ENCODE measurements around the gene PIGBOS1.
"Not testable (repeated sequence)": the region's sequence is repeated elsewhere in the genome, so short reads cannot be mapped to it uniquely, and the experiment has no call there.

The PIGBOS1 gene

DNA sequence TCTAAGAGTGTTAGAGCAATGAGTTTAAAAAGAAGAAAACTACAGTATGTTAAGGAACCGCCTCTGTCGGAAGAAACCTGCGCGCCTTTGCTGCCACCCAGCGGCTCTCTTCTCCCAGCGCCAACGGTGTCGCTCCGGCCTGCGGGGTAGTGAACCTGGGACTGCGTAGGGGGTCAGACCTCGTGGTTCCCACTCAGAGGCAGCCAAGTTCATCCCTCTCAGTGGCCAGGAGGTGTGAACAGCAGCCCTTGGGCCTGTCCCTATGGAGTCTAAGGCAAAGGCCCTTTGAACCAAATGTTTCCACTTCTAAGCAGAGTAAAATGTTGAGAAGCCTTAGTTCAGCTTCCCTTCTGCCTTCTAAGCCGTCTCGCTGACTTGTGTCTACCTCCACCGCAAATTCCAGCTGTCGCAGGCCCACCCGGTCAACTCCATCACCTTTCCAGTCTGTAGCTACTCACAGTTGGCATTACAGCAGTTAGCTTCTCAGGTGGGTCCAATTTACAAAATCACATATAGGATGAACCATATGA, 28.3 kb downstream of the PIGBOS1 start:
- peak; percentile 83 for DNase-seq

DNA sequence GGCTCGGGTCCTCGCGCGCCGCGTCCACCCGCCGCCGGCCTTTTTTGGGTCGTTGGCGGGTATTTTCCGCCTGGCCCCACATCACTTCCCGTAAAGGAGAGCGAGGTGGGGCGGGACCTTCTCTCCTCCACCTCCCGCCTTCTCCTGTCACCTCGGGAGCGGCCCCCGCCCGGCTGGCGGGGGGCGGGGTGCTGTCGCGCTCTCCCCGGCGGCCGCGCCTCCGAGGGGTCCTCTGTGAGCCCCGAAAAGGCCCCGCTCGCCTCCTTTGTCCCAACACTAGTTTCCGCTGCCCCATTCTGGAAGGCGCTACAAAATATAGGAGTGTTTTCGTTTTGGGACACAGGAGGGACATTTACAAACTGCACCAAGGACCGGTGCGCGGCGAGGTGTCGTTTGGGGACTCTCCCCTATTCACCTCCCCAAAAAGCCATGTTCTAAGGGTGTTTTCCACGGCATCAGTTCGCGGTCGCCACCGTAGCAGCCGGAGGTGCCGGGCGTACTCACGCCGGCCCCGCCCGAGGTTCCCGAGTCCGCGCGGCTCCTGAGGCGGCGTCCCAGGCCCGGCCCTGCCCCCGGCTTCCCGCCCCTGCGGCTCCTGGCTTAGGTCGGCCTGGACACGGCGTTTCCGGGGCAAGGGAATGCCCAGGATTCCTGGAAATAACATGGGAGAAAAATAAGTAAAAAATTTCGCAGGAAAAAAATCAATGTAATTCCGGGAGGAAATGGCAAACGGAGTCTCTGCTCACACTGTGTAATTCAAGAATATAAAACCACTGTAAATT, 29.0 kb downstream of the PIGBOS1 start, which contains the start of gene RAB27A:
RAB27A (minus strand) TSS at position 68 of the 782 bp plus-strand sequence. CDS start 54,879 bp downstream, outside the sequence.
- DNase-seq: peak; percentile 84

DNA sequence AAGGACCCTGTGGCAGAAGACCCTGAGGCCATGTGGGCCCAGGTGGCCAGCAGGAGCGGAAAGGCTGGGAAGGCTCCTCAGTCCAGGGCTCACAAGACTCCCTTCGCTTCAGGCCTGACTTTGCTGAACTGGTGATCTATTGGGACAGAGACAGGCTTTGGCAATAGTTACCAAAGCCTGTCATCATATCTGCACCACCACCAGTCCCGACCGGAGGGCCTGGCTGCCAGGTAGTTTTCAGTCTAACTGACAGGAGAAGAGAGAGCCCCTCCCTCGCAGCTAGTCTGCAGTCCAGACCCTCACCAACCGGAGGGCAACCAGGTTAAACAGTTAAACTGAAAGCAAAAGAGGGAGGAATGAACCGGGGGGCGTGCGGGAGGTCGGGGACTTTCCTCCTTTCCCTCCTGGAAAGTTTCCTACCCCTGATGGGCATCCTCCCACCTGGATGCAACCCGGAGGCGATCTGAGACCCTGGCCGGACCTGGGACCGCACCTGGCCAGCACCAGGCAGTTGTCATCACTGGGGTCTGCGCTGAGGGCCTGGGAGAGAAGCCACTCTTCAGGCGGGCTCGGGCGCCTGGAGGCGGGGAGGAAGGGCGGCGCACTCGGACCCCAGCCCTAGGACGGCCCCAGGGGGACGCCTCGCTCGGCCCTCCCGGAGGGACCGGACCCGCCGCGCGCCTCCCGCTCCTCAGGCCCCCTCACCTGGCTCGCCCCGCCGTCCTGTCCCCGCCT, 29.7 kb downstream of the PIGBOS1 start:
- peak; percentile 37 for DNase-seq

DNA sequence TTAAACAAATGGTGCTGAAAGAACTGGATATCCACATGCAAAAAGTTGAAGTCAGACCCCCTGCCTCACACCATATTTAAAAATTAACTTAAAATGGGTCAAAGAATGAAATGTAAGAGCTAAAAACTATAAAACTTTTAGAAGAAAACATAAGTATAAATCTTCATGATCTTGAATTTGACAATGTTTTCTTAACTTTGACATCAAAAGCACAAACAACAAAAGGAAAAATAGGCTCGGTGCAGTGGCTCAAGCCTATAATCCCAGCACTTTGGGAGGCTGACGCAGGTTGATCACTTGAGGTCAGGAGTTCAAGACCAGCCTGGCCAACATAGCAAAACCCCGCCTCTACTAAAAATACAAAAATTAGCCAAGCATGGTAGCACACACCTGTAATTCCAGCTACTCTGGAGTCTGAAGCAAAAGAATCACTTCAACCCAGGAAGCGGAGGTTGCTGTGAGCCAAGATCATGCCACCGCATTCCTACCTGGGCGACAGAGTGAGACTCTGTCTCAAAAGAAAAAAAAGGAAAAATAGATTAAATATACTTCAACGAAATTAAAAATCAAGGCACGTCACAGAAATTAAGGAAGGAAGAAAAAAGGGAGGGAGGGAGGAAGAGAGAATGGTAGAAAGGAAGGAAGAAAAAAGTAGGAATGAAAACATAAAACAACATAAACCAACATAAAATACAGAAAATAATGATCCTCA, 30.8 kb downstream of the PIGBOS1 start:
- DNase-seq: no peak

DNA sequence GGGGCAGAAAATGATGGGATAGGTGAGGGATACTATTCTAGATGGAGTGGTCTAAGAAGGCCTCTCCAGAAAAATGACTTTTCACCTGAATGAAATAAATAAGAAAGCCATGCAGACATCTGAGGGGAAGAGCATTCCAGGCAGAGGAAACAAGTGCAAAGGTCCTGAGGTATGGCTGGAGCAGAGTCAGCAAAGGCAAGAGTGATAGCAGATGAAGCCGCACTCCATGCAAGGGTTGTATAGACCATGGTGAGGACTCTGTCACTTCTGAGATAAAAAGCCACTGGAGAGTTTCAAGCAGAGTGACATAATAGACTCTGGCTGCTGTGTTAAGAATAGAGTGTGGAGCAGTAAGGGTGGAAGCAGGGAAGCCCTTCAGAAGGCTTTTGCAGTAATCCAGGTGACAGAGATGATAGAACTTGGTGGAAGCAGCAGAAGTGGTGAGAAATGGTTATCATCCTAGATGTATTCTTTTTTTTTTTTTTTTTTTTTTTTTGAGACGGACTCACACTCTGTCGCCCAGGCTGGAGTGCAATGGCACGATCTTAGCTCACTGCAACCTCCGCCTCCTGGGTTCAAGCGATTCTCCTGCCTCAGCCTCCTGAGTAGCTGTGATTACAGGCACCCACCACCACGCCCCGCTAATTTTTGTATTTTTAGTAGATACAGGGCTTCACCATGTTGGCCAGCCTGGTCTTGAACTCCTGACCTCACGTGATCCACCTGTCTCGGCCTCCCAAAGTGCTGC, 32.3 kb downstream of the PIGBOS1 start:
- not testable (repeated sequence) for DNase-seq

DNA sequence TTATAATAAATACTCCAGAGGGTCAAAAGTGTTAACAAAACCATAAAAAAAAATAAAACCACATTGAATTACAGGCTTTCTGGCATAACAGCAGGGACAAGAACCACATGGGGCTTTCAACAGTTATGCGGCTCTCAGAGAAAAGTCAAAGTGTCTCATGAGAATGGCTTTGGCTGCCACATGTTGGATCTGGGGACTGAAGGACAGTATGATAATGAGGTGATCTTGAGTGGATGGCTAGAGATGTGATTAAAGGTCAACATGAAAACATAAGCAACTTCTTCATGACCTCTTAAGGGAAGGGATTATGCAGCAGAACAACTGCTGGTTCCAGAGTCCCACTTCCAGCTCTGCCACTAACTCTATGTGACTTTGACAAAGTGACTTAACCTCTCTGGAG, 34.5 kb downstream of the PIGBOS1 start:
- DNase-seq: no peak

DNA sequence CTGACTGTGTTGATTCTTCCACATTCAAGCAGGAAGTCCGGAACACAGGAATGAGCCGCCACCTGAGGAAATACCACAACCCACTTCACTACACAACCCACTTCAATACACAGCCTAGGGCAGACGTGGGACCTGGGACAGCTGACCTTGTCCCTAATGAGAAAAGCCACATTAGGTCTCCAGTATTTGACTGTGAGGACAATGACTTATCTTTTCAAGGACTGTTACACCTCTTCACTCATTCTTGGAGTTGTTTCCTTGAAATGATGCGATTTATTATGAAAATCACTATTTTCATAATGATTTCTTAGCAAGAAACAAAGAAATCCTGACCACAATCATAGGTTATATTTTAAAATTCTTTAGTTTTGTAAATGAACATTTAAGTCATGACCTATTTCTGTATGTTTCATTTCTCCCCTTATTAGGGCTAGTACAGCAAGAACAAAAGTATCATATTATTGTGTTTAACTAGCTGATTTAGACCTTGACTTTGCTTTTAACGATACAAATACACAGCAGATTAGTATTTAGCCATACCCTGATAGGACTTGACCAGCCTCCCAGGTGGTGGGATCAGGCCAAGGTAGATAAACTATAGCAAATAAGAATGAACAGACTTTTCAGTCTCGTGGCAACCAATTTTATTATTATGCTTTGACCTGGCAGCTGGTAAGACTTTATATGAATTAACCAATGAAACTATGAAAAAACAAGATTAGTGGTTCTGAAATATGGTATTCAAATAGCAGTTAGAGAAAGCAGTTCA, 35.4 kb downstream of the PIGBOS1 start:
- no peak for DNase-seq

DNA sequence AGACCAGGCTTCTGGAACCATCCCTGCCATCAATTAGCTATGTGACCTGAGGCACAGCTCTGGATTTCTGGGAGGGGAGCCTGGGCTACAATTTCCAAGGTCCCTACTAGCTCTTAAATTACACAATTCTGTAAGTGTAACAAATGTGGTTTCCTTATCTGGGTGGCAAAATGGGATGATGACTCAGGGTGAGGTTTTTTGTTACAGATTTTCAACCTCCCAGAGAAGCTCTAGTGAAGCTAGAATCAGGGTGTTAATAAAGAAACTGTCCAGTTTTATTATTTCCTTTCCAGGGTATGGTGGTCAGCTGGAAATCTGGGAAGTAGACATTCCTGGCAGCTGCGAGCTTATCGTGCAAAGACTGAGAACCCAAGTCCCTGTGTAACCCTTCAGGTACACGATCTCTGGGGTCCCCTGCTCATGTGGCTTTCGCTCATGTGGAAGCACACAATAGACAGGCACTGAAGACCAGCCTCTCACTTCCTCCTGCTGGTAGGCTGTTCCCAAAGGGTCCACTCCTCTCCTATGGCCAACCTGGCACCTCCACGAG, 36.6 kb downstream of the PIGBOS1 start:
- peak; percentile 11 for DNase-seq

DNA sequence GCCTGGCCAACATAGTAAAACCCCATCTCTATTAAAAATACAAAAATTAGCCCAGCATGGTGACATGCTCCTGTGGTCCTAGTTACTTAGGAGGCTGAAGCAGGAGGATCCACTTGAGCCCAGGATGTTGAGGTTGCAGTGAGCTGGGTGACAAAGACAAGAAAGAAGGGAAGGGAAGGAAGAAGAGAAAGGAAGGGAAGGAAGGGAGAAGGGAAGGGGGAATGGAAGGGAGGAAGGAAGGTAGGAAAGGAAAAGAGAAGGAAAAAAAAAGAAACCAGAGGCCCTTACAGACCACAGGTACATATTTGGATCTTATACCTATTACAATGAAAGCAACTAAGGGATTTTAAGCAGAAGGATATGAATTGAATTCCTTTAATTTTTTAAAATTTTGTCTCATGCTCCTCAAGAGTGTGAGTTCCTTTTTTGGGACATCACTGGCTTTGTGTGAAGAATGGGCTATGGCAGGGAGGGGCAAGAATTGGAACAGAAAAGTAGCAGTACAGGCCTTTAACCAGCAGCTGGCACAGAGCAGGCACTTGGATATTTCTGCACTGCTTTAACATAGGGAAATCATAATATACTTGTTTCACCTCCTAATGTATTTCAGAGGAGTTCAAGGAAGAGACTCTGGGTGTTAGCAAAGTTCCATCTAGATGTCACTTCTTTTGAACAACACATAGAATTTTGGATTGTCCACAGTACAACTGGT, 37.2 kb downstream of the PIGBOS1 start:
- no peak for DNase-seq

DNA sequence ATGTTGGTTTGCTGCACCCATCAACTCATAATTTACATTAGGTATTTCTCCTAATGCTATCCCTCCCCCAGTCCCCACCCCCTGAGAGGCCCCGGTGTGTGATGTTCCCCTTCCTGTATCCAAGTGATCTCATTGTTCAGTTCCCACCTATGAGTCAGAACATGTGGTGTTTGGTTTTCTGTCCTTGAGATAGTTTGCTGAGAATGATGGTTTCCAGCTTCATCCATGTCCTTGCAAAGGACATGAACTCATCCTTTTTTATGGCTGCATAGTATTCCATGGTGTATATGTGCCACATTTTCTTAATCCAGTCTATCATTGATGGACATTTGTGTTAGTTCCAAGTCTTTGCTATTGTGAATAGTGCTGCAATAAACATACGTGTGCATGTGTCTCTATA, 38.3 kb downstream of the PIGBOS1 start:
- DNase-seq: peak; percentile 36

DNA sequence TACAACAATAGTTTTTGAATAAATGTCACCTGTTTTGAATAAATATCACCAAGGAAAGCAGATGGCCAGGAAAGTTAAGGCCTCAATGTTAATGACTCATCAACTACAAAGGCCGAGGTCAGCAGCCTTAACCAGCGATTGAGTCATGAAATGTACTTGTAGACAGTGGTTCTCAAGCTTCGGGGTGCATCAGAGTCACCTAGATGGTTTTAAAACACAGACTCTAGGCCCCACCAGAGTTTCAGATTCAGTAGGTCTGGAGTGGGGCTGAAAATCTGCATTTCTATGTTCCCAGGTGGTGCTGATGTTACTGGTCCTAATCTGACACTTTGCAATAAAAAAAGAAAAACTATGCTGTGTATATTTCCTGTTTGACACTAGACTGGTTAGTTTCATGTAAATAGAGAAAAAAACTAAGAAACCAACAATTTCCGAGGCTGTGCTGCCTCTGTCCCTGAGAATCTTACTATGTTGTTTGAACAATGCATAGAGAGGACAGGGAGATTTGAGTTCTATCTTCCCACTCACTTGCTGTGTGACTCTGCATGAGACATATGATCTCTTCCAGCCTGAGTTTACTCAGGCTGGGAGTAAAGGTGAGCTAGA, 39.1 kb downstream of the PIGBOS1 start:
- DNase-seq: peak; percentile 55

DNA sequence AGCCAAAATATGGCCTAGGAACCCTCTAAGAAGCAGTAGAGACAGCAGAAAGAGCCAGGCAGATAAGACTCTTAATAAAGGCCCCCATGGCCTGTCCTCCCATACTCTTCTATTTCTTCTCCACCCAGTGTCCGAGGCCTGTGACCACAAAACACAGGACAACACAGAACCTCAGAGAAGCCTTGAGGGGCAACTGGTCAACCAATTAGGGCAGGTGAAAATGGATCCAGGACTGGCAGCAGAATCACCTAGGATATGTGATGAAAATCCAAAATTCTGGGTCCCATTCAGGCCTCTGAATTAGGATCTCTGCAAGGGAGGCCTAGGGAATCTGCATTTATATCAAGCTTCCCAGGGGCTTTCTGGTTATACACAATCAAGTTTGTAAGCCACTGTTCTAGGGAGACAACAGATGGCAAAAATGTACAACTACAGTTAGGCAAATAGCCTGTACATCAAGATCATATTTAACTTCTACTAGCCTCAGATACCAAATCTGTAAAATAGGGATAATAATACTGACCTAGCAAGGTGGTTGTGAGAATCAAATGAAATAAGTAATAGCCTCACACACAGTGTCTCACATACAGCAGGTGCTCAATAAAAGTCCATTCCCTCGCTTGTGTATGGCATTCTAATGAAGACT, 39.7 kb downstream of the PIGBOS1 start:
- no peak for DNase-seq

DNA sequence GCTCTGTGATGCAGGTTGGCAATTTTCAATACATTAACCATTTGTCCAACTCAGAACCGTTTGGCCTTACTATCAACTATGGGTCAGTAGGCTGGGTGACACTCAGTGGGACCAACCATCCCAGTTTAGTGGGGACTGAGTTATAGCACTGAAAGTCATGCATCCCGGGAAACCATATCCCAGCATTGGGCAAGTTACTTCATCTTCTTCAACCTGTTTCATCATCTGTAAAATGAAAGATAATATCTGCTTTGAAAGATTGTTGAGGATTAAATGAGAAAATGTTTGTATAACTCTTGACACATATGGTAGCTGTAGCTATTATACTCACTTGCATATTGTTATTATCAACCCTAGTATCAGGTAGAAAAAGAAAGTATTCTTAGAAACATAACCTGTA, 41.2 kb downstream of the PIGBOS1 start:
- no peak for DNase-seq

DNA sequence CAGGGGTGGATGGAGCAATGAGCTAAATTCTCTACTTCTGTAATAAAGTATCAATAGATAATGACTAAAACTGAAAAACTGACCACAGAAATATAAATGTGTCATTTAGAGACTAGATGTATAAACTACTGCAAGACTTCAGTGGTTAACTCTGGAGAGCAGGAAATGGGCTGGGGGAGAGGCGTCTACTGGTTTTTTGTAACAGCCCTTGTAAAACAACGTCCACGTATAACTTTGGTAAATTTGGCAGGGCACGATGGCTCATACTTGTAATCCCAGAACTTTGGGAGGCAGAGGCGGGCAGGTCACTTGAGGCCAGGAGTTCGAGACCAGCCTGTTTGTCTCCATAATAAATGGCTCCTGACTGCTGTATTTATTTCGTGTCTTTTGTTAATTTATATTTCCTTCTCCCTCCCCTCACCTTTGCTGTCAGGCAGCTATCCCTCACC, 41.8 kb downstream of the PIGBOS1 start:
- DNase-seq: peak; percentile 54

DNA sequence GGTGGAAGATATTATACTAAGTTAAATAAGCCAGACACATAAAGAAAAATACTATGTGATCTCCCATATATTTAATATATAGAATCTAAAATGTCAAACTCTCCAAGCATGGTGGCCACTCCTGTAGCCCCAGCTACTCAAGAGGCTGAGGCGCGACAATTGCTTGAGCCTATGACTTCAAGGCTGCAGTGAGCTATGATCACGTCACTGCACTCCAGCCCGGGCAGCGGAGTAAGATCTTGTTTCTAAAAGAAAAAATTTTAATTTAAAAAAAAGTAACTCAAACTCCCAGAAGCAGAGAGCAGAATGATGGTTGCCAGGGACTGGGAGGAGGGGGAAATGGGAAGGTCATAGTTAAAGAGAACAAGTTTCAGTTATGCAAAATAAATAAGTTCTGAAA, 42.6 kb downstream of the PIGBOS1 start:
- no peak for DNase-seq

DNA sequence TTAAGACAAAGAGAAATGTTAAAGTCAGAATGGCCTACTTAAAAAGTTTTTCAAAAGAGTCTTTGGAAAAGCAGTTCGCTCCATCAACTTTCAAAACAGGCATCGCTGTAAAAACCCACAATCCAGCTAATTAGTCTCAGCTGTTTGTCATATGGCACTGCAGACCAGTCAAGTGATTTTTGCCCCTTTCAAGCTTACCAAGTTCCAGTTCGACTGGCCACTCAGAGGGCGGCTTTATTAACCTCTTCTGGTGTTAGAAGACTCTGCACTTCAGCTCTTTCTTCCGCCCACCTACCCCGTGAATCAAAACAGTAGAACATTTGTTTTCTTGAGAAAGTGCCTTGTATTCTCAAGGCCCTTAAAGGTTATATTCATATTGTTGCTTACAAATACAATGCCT, 48.6 kb downstream of the PIGBOS1 start:
- no peak for DNase-seq

DNA sequence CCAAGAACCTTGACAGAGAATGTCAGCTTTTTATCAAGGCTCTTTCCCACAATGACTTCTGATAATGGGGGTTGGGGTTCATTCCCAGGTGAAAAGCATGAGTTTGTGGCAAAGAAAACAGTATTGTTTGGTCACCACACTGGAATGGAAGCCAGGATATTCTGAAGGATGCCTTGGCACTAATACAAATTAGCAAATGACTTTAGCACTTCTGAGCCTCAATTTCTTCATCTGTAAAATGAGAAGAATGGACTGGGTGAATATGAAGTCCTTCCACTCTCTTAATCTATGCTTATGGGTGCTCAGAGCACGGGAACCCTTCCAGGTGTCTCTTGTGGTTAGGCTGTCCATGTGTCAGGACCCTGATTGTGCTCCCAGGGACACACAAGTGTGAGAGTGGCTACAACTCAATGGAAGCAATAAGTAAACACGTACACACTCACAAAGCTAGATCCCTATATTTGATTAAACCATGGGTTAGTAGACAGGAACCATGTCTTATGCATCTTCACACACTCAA, 50.7 kb downstream of the PIGBOS1 start:
- DNase-seq: no peak

DNA sequence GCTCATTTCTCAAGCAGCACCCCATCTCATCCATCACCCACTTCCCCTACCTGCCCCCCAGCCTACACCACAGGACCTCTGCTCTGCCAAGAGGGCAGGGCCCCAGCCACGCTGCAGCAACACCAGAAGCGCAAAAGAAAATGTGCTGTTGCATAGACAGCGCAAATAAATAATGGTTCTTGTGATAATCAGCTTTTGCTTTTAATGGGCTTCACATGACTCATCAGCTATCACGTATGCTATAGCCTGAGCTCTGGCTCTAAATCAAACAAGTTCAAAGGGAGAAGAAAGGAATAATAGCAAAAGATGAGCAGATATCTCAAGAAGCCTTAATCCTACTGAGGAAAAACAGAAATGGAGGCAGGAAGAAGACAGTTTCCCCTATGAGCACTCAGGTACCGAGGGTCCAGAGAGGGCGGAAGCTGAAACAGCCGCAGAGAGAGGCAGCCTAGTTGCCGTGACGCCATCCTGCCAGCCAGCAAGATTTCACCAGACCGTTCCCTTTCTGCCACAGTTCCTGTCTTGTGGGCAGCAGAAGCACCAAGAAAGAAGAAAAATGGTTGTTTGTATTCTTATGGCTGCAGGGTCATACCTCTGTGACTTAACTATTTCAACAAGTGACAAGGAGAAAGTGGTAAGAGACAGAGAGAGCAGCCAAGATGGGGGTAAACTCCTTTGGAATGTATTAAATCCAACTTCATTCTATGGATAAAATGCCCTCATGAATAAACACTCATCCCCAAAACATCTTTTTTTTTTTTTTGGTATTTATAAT, 51.3 kb downstream of the PIGBOS1 start:
- peak; percentile 52 for DNase-seq
